ENCODE results near the gene C1RL.

Gene C1RL

GRCh38 chr12:7091171-7091570 is 17.8 kb downstream of the C1RL start:
- DNase-seq = no peak

GRCh38 chr12:7090222-7090998 is 18.6 kb downstream of the C1RL start:
- DNase-seq = no peak

GRCh38 chr12:7089196-7089871 is 19.7 kb downstream of the C1RL start:
- no peak for DNase-seq

- no peak for DNase-seq
Measured at GRCh38 chr12:7083125-7083524, 25.9 kb downstream of the C1RL start.

GRCh38 chr12:7081037-7081436 is 28.0 kb downstream of the C1RL start:
- DNase-seq = no peak

GRCh38 chr12:7079826-7080125 is 29.2 kb downstream of the C1RL start:
- DNase-seq = no peak

- DNase-seq = no peak
Measured at GRCh38 chr12:7078163-7078562, 30.9 kb downstream of the C1RL start.

- no peak for DNase-seq
Measured at GRCh38 chr12:7076493-7076892, 32.5 kb downstream of the C1RL start.

- DNase-seq = no peak
Measured at GRCh38 chr12:7075939-7076338, 33.1 kb downstream of the C1RL start.

GRCh38 chr12:7075518-7075917 is 33.5 kb downstream of the C1RL start:
- DNase-seq = no peak

GRCh38 chr12:7073946-7074345 is 35.1 kb downstream of the C1RL start:
- DNase-seq = no peak

GRCh38 chr12:7072554-7072953 is 36.5 kb downstream of the C1RL start:
- DNase-seq = no peak

GRCh38 chr12:7072035-7072434 is 37.0 kb downstream of the C1RL start:
- no peak for DNase-seq

- no peak for DNase-seq
Measured at GRCh38 chr12:7069386-7069785, 39.6 kb downstream of the C1RL start.

GRCh38 chr12:7068994-7069346 is 40.0 kb downstream of the C1RL start:
- no peak for DNase-seq

- no peak for DNase-seq
Measured at GRCh38 chr12:7068240-7068993, 40.6 kb downstream of the C1RL start.

- no peak for DNase-seq
Measured at GRCh38 chr12:7067096-7067495, 41.9 kb downstream of the C1RL start.

GRCh38 chr12:7066596-7066995 is 42.4 kb downstream of the C1RL start:
- DNase-seq = no peak

GRCh38 chr12:7065073-7065623 is 43.9 kb downstream of the C1RL start:
- DNase-seq = no peak

- no peak for DNase-seq
Measured at GRCh38 chr12:7064516-7064915, 44.5 kb downstream of the C1RL start.

GRCh38 chr12:7061596-7061995 is 47.4 kb downstream of the C1RL start:
- no peak for DNase-seq

GRCh38 chr12:7061138-7061537 is 47.9 kb downstream of the C1RL start:
- DNase-seq = no peak

- no peak for DNase-seq
Measured at GRCh38 chr12:7060353-7060954, 48.6 kb downstream of the C1RL start, which contains the start of gene C1S. TSS of gene C1S (plus strand) at chr12:7060718. CDS start at chr12:7061913, 1,195 bp downstream.

Data from activated gamma-delta T cell (primary cell).